ENCODE results near the gene ARL16.

DNA sequence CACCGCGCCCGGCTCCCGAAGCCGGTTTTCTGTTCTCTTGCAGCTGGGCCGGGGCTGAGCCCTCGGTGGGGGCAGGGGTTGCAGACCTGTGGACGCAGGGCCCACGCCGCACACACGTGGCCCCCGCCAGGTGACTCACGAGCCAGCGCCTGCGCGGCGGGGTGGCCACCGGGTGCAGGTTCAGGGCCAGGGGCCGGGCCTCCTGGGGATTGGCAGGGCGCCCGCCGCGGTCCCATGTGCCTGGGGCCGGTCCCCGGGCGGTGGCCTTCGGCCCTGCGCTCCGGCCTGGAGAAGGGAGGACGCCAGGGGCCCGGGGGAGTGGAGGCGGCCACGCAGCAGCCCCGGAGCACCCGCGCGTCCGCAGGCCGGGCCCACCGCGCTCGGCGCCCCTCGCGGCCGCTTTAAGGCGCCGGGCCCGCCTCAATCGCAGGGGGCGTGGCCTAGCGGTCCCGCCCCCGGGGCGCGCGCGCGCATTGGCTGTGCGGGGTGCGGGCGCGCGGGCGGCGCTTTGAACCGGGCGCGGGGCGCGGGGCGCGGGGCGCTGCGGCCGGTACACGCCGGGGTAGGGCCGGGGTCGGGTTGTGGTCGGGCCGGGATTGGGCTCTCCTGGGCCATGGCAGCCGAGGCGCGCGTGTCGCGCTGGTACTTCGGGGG, 28.3 kb upstream of the ARL16 start, which contains the start of gene SLC25A10:
- TF ChIP-seq POLR2A (IDR thresholded peaks at IDR 0.05; ENCODE audit: low read depth, low read length) (no peak), POLR2AphosphoS5 (IDR thresholded peaks at IDR 0.05; ENCODE audit: insufficient read depth, low read depth, low read length) (peak; percentile 26), EZH2 (IDR thresholded peaks at IDR 0.05; ENCODE audit: borderline replicate concordance, low read depth, low read length, severe bottlenecking) (no peak), FOS (IDR thresholded peaks at IDR 0.05; ENCODE audit: borderline replicate concordance, insufficient read depth, low read length) (peak; percentile 4), JUN (IDR thresholded peaks at IDR 0.05; ENCODE audit: borderline replicate concordance, insufficient read depth, insufficient read length, low read depth) (no peak), MYC (IDR thresholded peaks at IDR 0.05; ENCODE audit: low read depth, low read length) (no peak), GATA2 (IDR thresholded peaks at IDR 0.05; ENCODE audit: insufficient read depth, insufficient read length, low read depth, low read length) (no peak)
- TF ChIP-seq, protein P1, sequence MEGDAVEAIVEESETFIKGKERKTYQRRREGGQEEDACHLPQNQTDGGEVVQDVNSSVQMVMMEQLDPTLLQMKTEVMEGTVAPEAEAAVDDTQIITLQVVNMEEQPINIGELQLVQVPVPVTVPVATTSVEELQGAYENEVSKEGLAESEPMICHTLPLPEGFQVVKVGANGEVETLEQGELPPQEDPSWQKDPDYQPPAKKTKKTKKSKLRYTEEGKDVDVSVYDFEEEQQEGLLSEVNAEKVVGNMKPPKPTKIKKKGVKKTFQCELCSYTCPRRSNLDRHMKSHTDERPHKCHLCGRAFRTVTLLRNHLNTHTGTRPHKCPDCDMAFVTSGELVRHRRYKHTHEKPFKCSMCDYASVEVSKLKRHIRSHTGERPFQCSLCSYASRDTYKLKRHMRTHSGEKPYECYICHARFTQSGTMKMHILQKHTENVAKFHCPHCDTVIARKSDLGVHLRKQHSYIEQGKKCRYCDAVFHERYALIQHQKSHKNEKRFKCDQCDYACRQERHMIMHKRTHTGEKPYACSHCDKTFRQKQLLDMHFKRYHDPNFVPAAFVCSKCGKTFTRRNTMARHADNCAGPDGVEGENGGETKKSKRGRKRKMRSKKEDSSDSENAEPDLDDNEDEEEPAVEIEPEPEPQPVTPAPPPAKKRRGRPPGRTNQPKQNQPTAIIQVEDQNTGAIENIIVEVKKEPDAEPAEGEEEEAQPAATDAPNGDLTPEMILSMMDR (IDR thresholded peaks at IDR 0.05; ENCODE audit: extremely low read depth in 1 of 2, insufficient read depth in 1 of 2, low read depth in 1 of 2, low read length in 2 of 2), result no peak
- TF ChIP-seq, protein P2, sequence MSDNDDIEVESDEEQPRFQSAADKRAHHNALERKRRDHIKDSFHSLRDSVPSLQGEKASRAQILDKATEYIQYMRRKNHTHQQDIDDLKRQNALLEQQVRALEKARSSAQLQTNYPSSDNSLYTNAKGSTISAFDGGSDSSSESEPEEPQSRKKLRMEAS (IDR thresholded peaks at IDR 0.05; ENCODE audit: insufficient read depth, insufficient read length), result peak; percentile 32

Measured in endothelial cell of umbilical vein (primary cell).